Hematopoietic multipotent progenitor cell (in vitro differentiated cells): ENCODE results near the gene ANKMY1. TPM values are rescaled to one million over a fixed set of nuclear protein-coding genes. Genes with fewer than 3 reads are reported as not detected.

Source experiments
- DNase-seq, 3 donors: peaks; one replicate each; pipeline ENCODE4 v3.0.0-alpha.2; 2011 to 2015; ENCODE audit warnings: low read depth in 2 of 3, low spot score in 2 of 3
- total RNA-seq: library from RNA; depleted of rRNA; stranded (reverse); fragments of >200 nt; gene quantifications from one replicate; pipeline ENCODE4 v1.2.3, GENCODE V29; 2012

Gene ANKMY1, protein sequence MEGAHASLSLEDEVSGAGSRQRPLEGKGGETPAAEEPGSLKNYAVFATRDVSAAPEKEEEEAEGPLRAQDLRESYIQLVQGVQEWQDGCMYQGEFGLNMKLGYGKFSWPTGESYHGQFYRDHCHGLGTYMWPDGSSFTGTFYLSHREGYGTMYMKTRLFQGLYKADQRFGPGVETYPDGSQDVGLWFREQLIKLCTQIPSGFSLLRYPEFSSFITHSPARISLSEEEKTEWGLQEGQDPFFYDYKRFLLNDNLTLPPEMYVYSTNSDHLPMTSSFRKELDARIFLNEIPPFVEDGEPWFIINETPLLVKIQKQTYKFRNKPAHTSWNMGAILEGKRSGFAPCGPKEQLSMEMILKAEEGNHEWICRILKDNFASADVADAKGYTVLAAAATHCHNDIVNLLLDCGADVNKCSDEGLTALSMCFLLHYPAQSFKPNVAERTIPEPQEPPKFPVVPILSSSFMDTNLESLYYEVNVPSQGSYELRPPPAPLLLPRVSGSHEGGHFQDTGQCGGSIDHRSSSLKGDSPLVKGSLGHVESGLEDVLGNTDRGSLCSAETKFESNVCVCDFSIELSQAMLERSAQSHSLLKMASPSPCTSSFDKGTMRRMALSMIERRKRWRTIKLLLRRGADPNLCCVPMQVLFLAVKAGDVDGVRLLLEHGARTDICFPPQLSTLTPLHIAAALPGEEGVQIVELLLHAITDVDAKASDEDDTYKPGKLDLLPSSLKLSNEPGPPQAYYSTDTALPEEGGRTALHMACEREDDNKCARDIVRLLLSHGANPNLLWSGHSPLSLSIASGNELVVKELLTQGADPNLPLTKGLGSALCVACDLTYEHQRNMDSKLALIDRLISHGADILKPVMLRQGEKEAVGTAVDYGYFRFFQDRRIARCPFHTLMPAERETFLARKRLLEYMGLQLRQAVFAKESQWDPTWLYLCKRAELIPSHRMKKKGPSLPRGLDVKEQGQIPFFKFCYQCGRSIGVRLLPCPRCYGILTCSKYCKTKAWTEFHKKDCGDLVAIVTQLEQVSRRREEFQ
- total RNA-seq, result 24.2 TPM

DNA sequence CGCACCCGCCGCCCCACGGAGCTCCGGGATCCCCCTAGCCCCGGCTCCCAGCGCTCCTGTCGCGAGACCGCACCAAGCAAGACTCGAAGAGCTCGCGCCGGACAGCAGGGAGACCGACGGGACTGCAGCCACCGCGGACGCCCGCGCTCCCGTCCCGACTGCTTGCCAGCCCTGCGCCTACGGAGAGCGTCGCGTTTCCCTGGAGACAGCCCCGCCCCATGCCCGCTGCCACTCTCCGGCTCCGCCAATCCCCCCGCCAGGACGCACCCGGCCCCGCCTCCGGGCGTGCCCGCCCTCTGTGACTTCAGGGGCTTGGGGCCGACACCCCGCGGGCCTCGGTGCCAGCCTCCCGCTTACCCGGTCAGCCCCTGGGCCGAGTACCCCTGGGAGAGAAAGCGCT lies at the start of gene ANKMY1:
Gene ANKMY1 (minus strand): TSS at position 181 of the 400 bp plus-strand sequence. CDS start 653 bp downstream, outside the sequence.
- peak in 2 of 3 donors; percentile 68 to 73 for DNase-seq

DNA sequence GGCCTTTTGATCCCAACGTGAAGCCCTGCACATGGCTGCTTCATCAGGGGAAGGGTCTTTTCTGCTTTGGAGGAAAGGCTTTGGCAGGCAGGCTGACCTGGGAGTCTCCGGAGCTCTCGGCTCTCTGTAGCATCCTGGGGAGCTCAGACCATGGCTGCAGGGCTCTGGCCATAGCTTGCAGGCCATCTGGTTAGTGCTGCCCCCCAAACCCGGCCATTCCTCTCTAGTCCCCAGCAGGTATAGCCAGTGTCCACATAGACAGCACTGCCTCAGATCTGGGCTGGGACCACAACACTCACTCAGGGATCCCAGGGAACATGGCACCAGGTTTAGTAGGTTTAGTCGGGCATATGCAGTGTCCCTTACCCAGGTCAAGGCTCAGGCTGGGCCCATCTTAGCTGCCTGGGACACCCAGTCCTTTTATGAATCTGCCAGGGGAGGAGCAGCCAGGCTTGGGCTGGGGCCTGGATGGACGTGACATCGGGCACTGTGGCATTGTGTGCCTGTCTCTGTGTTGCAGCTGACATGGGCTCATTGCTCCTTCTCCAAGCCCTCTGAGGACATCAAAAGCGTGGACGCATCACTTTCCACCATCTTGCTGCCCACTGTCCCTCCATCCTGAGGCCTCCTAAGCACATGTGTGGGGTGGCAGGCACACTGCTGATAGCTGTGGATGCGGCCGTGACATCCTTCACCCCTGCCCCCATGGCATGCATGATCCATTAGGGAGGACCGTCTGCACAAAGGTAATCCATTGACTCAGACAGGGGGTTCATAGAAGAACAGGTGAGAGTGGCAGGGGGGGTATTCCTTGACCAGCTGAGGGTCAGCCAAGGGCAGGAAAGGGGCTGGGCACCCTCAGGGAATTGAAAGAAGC lies 48.3 kb upstream of the ANKMY1 start:
- no peak for DNase-seq

DNA sequence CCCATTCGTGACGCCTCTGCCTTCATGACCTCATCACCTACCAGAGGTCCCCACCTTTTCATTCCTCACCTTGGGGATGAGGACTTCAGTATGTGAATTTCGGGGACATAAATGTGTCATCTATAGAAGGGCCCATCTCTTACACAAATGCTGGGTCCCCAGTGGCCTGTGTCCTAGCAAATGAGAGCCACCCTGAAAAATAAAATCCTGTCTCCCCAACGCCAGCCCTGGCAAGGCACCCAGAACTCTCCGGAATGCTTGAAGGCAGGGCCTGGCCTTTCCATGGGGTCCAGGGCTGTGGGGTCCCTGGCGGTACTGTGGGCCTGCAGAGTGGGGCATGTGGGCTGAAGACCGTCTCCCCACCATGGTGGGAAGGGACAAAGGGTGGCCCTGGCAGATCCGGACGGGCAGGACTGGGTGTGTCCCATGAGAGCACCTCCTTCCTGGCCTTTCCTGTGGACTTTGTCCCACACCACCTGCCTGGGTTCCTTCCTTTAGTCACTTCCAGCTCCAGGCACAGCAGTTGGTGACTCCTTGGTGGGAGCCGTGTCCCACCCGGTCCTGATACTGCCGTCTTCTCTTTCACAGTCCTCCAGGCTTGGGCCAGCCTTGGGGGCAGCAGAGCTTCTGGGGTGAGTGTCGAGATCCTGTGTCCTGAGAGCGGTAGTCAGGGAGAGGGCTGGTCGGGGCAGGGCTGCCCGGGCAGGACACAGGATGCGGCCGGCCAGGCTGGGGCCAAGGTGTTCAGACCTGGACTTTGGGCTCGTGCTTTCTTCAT lies 47.3 kb upstream of the ANKMY1 start:
- no peak for DNase-seq

DNA sequence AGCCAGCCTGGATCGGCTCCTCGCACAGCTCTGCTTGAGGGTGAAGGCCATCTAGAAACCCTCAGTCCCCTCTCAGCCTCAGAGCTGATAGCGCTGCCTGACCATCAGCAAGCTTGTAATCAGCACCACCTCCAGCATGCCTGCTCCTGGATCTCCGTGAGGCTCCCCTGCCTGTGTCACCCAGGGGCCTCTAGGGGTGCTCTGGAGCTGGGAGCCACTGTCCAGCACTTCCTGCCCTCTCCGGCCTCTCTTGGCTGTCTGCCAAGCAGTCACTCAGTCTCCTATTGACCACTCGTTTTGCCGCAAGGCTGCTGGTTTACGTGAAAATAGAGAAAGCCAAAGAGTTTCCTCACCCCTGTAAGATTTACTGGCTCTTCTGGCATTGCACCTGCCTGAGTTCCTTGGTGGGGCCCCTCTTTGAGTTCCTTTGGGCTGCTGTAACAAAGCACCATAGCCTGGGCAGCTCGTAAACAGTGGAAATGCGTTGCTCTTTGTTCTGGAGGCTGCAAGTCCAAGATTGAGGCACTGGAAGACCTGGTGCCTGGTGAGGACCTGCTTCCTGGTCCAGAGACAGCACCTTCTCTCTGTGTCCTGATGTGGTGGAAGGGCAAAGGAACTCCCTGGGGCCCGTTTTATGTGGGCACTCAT lies 46.6 kb upstream of the ANKMY1 start:
- no peak for DNase-seq

DNA sequence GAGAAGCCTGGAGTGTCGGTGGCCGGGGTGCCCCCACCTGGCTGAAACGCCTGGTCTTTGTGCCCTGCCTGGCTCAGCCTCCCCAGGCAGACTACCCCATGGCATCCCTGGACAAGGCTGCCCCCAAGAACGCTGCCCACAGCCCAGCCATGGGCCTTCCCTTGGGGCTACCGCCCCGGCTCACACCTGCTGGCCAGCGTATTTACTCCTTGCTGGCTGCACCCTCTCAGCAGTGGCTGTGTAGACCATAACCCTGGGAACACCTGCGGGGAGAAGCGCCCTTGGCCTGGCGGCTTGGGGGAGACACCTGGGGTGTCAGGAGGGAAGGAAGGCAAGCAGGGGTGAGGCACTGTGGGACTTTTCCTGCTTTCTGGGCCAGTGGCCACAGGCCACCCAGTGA lies 46.1 kb upstream of the ANKMY1 start:
- no peak for DNase-seq

DNA sequence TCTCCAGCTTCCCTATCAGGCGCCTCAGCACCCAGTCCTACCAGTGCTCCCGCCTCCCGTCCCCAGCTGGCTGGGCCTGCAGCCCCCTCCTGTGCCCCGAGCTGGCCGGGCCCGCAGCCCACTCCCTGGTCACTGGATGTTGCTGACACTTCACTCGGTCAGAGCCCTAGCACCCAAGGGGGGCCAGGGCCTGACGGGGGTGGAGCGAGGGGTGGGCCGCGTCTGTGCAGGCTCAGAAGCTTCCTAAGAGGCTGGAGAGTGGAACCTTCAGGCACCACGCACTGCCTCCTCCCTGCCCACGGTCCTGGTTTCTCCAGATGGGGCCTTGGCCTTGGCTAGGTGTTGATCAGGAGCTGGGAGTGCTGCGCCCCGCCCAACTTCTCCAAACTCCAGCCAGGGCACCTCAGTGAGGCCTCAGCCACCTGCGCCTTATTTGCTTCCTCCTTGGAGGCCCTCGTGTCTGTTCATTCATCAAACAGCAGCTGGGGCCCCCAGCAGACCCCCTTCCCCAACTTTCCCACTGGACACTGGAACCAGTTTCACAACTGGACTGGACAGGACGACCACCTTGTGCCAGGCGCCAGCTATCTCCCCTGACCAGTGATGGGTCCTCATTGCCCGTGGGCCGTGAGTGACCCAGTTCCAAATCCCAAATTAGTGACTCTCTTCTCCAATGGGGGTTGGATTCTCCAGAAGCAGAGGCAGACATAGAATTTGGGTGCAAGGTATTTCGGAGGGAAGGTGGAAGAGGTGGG lies 45.5 kb upstream of the ANKMY1 start:
- DNase-seq, result no peak

DNA sequence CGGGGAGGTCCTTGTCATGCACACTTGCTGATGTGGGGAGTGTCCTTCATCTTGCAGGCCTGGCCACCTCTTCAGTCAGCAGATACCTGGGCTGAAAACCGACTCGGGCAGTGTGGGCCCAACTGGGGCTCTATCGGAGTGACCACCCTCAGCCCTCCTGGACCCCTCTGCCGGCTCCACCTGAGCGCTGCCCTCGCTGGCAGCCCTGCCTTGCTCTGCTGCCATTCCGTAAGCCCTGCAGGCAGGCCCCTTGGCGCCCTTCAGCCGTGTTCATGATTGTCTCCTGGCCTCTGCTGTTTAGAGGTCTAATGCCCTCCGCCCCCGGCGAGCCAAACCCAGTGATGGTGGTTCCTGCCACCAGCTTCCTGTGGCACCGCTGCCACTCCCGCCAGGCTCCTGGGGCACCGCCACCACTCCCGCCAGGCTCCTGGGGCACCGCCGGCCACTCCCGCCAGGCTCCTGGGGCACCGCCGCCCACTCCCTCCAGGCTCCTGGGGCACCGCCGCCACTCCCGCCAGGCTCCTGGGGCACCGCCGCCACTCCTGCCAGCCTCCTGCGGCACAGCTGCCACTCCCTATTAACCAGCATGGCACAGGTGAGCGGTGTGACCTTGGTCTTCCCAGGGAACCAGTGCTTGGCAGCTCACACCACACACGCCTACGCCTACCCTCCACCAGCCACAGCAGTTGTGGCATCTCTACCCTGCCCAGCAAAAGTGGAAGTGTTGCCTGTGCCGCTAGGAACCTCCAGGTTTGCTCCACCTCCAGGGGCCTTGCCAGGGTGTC lies 44.7 kb upstream of the ANKMY1 start:
- DNase-seq, result no peak

DNA sequence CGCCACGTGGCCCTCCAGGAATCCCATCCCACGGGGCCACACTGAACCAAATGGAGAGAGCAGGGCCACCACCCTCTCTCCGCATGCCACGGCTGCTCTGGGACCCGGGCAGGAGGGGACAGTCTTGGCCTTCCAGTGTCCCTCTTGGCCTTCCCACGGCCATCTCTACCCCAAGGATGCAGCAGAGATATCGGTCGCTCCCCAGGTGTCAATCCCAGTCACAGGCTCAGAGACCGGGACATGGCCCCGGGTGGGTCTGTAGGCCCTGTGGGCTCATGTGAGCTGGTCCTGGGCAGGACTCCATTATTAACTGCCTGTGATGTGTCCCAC lies 44.0 kb upstream of the ANKMY1 start:
- DNase-seq, result no peak

DNA sequence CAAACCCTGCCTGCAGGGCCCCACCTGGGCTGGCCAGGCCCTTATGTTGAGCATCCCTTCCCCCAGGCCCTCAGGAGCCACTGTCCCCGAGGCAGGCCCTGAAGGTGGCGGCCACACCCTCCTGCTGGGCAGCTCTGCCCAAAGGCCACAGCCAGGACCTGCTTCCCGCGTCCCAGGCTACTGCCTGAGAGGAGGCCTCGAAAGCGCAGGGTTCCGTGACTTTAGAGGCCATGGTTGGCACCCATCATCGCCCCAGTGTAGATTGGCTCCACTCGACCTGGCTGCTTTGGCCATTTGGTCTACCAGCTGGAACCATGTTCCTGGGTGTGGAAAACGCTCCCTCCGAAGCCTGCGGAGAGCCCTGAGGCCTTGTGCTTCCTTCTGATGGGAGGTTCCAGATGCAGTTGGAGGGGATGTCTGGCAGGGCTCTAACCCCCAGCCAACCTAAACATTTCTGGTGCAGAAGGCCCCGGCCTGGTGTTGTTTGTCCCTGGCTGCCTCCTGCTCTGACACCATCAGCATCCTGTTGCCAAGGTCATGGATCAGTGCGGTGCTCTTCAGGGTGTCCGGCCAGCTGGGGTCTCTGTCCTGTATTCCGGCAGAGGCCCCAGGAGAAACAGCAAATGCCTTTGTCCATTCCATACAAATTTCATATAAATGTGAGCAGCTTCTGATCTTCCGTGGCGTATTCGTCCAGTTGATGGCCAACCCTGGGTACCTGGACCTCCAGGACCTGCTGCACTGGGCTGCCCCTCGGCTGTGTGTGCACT lies 43.5 kb upstream of the ANKMY1 start:
- DNase-seq, result no peak

DNA sequence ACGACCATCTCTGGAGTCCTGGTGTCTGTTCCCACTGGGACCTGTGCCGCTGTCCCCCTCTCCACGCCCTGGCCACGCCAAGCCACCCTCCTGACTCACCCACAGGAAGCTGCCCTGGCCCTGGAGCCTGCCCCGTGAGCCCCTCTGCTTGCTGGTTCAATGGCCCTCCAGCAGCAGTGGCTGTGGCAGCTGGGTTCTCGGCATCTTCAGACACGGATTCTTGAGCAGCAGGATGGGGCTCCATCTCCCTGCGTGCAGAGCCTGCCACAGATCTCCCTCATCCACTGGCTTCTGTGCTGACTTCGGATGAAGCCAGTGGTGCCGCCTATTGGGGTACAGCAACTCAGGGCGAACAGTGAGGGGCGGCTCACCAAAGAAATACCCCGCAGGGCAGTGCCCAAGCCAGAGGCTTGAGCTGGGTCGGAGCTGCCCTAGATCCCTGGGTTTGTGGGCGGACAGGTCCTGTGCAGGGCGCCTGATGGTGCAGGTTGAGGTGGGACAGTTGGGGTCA lies 42.7 kb upstream of the ANKMY1 start:
- no peak for DNase-seq

DNA sequence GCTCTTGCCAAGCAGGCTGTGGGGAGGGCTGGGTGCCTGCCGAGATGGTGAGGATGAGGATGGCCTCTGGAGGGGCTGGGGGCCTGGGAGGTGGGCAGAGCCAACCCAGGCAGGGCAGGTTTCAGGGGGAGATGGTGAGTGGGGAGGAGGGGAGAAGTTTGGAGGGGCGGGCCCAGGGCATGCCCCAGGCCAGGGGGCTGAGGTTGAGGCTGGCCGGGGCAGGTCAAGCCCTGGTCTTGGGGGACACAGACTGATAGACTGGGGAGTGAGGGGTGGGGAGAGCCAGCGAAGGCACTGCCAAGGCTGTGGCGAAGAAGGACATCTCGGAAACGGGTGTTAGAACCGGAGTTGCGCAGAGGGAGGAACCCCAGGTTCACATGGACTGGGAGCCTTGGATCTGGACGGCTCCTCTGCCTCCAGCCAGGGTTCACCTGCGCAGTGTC lies 41.4 kb upstream of the ANKMY1 start:
- no peak for DNase-seq

DNA sequence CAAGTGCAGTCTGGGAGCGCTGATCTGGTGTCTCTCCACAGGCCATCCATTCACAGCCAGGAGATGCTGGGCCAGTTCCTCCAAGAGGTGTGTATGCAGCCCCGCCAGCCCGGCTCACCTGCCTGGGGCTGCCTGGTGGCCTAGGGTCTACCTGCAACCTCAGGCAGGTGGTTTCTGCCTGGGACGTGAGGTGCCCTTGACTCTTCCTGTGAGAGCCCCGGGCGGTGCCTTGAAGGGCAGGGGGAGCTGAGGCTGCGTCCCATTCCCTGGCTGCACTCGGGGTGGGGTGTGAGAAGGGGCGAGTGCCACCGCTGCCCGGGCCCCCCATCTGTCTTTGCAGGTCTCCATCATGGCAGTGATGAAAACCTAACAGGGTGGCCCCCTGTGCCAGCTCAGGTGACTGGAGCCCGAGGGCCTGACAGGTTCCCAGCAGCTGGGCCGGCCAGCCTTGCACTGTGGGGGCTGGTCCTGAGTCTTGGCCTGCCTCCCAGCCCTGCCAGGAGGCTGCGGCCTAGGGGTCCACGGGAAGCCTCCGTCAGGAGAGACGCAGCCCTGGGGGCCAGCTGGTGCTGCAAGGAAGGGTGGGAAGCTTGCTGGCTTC lies 40.6 kb upstream of the ANKMY1 start:
- DNase-seq, result no peak

DNA sequence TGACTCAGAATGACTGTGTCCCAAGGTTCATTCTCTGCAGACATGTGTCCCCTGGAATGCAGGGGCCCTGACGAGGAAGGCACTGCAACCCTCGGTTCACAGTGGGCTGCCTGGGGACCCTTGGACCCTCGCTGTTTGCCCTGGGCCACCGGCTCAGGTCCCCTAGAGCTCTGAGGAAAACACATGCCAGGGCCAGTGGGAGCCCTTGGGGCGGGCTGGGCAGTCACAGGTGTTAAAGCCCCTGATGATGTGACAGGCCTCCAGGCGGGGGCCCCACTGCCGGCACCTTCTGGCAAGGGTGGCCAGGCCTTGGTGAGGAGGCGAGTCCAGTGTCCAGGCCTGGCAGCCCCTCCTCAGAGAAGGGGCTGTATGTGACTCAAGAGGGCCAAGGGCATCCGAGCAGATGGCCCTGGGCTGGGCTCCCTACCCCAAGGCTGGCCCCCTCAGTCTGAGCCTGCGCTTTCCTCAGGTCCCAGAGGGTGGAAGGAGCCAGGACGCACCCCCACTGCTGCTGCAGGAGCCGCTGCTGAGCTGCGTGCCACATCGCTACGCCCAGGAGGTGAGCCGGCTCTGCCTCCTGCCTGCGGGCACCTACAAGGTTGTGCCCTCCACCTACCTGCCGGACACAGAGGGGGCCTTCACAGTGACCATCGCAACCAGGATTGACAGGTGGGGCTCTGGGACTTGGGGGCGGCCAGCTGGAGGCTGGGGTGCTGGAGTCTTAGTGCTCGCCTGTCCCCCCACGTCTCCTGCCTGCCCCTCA lies 39.8 kb upstream of the ANKMY1 start:
- no peak for DNase-seq

DNA sequence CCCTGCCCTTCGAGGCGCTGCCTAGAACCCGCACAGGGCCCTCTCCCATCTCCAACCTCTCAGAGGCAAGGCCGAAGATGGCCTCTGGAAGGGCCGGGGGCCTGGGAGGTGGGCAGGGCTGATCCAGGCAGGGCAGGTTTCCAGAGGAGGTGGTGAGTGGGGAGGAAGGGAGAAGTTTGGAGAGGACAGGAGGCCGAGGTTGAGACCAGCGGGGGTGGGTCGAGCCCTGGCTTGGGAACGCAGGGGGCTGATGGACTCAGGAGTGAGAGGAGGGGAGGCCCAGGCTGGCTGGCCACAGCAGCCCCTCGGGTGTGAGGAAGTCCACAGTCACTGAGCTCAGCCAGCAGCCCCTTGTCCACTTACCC lies 39.2 kb upstream of the ANKMY1 start:
- no peak for DNase-seq

DNA sequence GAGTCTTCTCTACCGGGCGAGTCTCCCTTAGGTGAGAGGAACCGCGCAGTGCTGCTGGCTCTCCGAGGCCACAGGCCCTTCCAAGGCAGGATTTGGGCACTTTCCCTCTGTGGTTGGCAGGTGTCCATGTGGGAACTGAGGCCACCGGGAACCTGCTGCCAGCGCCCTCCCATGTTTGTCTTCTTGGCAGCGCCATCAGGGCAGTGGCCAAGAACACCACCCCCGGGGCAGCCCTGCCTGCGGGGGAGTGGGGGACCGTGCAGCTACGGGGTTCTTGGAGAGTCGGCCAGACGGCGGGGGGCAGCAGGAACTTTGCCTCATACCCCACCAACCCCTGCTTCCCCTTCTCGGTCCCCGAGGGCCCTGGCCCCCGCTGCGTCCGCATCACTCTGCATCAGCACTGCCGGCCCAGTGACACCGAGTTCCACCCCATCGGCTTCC lies 38.7 kb upstream of the ANKMY1 start:
- no peak for DNase-seq

DNA sequence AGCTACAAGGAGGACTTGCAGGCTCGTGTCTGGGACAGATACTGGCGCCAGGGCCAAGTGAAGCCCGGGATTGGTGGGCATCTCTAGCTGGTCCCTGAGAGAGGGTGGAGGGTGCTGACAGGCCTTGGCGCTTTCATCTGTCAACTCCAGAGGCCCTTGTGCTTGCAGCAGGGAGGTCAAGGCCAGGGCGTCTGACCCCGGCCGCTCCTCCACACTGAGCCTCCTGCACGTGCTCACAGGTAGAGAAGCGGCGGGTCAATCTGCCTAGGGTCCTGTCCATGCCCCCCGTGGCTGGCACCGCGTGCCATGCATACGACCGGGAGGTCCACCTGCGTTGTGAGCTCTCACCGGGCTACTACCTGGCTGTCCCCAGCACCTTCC lies 38.3 kb upstream of the ANKMY1 start:
- no peak for DNase-seq
